ENCODE measurements around the gene TSC22D3.
"Not testable (repeated sequence)": the region's sequence is repeated elsewhere in the genome, so short reads cannot be mapped to it uniquely, and the experiment has no call there.

The TSC22D3 gene

GRCh38 chrX:107712231-107713202, 63.1 kb downstream of the TSC22D3 start:
- DNase-seq (ENCODE audit: low read depth, low spot score), result no peak

GRCh38 chrX:107711521-107712181, 63.9 kb downstream of the TSC22D3 start:
- no peak for DNase-seq (ENCODE audit: low read depth, low spot score)

- DNase-seq (ENCODE audit: low read depth, low spot score), result peak; percentile 46
Measured at GRCh38 chrX:107710617-107711391, 64.8 kb downstream of the TSC22D3 start.

GRCh38 chrX:107709266-107709806, 66.3 kb downstream of the TSC22D3 start:
- DNase-seq (ENCODE audit: low read depth, low spot score), result no peak

- DNase-seq (ENCODE audit: low read depth, low spot score), result no peak
Measured at GRCh38 chrX:107708762-107709161, 66.8 kb downstream of the TSC22D3 start.

- DNase-seq (ENCODE audit: low read depth, low spot score), result no peak
Measured at GRCh38 chrX:107707866-107708265, 67.7 kb downstream of the TSC22D3 start.

GRCh38 chrX:107706309-107706708, 69.3 kb downstream of the TSC22D3 start:
- no peak for DNase-seq (ENCODE audit: low read depth, low spot score)

GRCh38 chrX:107704587-107704986, 71.0 kb downstream of the TSC22D3 start:
- no peak for DNase-seq (ENCODE audit: low read depth, low spot score)

GRCh38 chrX:107704181-107704580, 71.4 kb downstream of the TSC22D3 start:
- no peak for DNase-seq (ENCODE audit: low read depth, low spot score)

- DNase-seq (ENCODE audit: low read depth, low spot score), result no peak
Measured at GRCh38 chrX:107701493-107702121, 74.0 kb downstream of the TSC22D3 start.

GRCh38 chrX:107700790-107701189, 74.8 kb downstream of the TSC22D3 start:
- DNase-seq (ENCODE audit: low read depth, low spot score), result no peak

GRCh38 chrX:107700317-107700774, 75.2 kb downstream of the TSC22D3 start:
- DNase-seq (ENCODE audit: low read depth, low spot score), result no peak

- DNase-seq (ENCODE audit: low read depth, low spot score), result no peak
Measured at GRCh38 chrX:107699616-107700015, 76.0 kb downstream of the TSC22D3 start.

- DNase-seq (ENCODE audit: low read depth, low spot score), result no peak
Measured at GRCh38 chrX:107691024-107691448, 84.6 kb downstream of the TSC22D3 start.

GRCh38 chrX:107687445-107687844, 88.1 kb downstream of the TSC22D3 start:
- DNase-seq (ENCODE audit: low read depth, low spot score), result no peak

- no peak for DNase-seq (ENCODE audit: low read depth, low spot score)
Measured at GRCh38 chrX:107686792-107687191, 88.8 kb downstream of the TSC22D3 start.

- DNase-seq (ENCODE audit: low read depth, low spot score), result no peak
Measured at GRCh38 chrX:107686026-107686425, 89.6 kb downstream of the TSC22D3 start.

GRCh38 chrX:107685586-107685985, 90.0 kb downstream of the TSC22D3 start:
- DNase-seq (ENCODE audit: low read depth, low spot score), result not testable (repeated sequence)

GRCh38 chrX:107684956-107685385, 90.6 kb downstream of the TSC22D3 start:
- DNase-seq (ENCODE audit: low read depth, low spot score), result no peak

GRCh38 chrX:107683931-107684330, 91.7 kb downstream of the TSC22D3 start:
- no peak for DNase-seq (ENCODE audit: low read depth, low spot score)
